ENCODE results near the gene OTUB2. TPM values are rescaled to one million over a fixed set of nuclear protein-coding genes. Genes with fewer than 3 reads are reported as not detected.
A peak's percentile ranks its signal among the peaks of the same experiment; 100 is the strongest.

Gene OTUB2
- total RNA-seq, 4 donors from 2014 or later = 0.45 to 1.2 (median 0.54) TPM; not detected in 1

- no peaks in the 10 kb centered on the region for H3K27me3 ChIP-seq
- TF ChIP-seq POLR2A (IDR thresholded peaks at IDR 0.05) = no peak
- no peak for DNase-seq
- WGBS, 2 donors = 97 to 100% methylated on average over 2 of the region's 2 CpGs
- no peaks in the 10 kb centered on the region for H3K36me3 ChIP-seq
- no peaks in the 10 kb centered on the region for H3K9me3 ChIP-seq
- H3K4me1 ChIP-seq = no peaks in the 10 kb centered on the region
- intact Hi-C loops (cut with DNase I) = no loop called here
- no peak overlapping the region for H3K4me3 ChIP-seq (replicated peaks in 1 of 3)
- no peak overlapping the region for H3K27ac ChIP-seq
Measured at GRCh38 chr14:94093418-94093817, 67.3 kb downstream of the OTUB2 start.

GRCh38 chr14:94097091-94097490, 71.0 kb downstream of the OTUB2 start:
- H3K9me3 ChIP-seq = no peaks in the 10 kb centered on the region
- no peak overlapping the region for H3K4me3 ChIP-seq (replicated peaks in 1 of 3)
- WGBS, 2 donors = 66 to 72% methylated on average over 4 of the region's 4 CpGs
- TF ChIP-seq CTCF (IDR thresholded peaks at IDR 0.05) = no peak
- no peak for TF ChIP-seq POLR2A (IDR thresholded peaks at IDR 0.05)
- H3K36me3 ChIP-seq = no peaks in the 10 kb centered on the region
- intact Hi-C loops (cut with DNase I) = no loop called here
- peak; percentile 53 for DNase-seq
- no peaks in the 10 kb centered on the region for H3K27me3 ChIP-seq
- no peak overlapping the region for H3K27ac ChIP-seq
- no peaks in the 10 kb centered on the region for H3K4me1 ChIP-seq

Other genes starting within 250 kb of the OTUB2 start
- gene PRIMA1, start 237.9 kb upstream of the OTUB2 start, total RNA-seq = under 1 TPM; 0.33 to 0.88 (median 0.64) TPM
- gene FAM181A, start 99.0 kb upstream of the OTUB2 start, total RNA-seq = 1 to 10 TPM in 1 of 4 donors, under 1 TPM in 3; 0.40 to 3.6 (median 0.63) TPM
- gene ASB2, start 49.8 kb upstream of the OTUB2 start, total RNA-seq = 1 to 10 TPM in 1 of 4 donors, under 1 TPM in 2, not detected in 1; 0.67 to 3.8 (median 0.79) TPM
- not detected for gene CCDC197, start 29.0 kb upstream of the OTUB2 start, total RNA-seq
- gene DDX24, start 54.9 kb downstream of the OTUB2 start, total RNA-seq = 100 to 1,000 TPM; 139 to 209 (median 193) TPM
- gene IFI27L1, start 55.0 kb downstream of the OTUB2 start, total RNA-seq = 10 to 100 TPM in 2 of 4 donors, 1 to 10 TPM in 2; 3.4 to 21.3 (median 10.2) TPM
- 100 to 1,000 TPM in 2 of 4 donors, 10 to 100 TPM in 2; 40.8 to 111 (median 81.3) TPM for gene IFI27, start 84.4 kb downstream of the OTUB2 start, total RNA-seq
- 10 to 100 TPM in 2 of 4 donors, 1 to 10 TPM in 2; 7.8 to 97.8 (median 23.1) TPM for gene IFI27L2, start 103.3 kb downstream of the OTUB2 start, total RNA-seq
- gene PPP4R4, start 148.0 kb downstream of the OTUB2 start, total RNA-seq = 10 to 100 TPM in 1 of 4 donors, 1 to 10 TPM in 1, under 1 TPM in 2; 0.45 to 16.2 (median 0.92) TPM